HG03565 (cell line): ENCODE data around the gene SYT17.

Experiments
- ATAC-seq: cut with Tn5 transposase; IDR thresholded peaks from one replicate; pipeline ENCODE4 v1.9.1; 2021; ENCODE audit warnings: mild to moderate bottlenecking, moderate library complexity; ENCODE audit not compliant: unreplicated experiment

The SYT17 gene

DNA sequence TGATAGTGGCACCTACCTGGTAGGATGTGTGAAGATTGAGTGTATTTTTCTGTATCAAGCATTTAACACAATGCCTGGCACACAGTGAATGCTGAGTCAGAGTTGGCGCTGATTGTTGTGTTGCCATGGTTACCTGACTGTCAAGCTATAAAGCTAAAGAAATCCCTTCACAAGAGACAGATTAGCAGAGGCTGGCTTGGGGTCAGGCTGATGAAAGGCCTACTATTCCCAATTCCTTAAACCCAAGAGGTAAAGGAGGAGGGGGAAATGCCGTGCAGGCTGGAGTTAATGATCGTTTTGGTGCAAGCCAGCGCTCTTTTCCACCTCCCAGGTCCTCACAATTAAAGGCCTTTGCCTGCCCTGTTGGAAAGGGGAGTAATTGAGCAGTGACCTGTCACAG is 123.4 kb downstream of the SYT17 start:
- no peak for ATAC-seq

DNA sequence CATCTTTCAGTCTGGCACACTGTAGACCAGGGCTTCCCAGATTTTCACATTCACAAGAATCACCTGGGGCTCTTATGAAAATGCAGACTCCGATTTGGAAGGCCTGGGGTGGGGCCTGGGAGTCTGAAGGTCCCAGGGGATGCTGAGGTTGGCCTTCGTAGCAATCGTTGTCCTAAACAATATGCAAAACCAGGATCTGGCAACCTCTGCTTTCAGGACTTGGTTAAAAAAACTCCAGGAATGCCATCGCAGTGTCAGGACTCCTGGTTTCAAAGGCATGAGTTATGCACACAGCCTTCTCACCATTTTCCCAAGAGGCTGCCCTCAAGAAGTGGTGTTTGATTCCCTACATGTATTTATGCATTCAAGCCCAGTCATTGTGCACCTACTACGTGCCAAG is 124.1 kb downstream of the SYT17 start:
- ATAC-seq = no peak

DNA sequence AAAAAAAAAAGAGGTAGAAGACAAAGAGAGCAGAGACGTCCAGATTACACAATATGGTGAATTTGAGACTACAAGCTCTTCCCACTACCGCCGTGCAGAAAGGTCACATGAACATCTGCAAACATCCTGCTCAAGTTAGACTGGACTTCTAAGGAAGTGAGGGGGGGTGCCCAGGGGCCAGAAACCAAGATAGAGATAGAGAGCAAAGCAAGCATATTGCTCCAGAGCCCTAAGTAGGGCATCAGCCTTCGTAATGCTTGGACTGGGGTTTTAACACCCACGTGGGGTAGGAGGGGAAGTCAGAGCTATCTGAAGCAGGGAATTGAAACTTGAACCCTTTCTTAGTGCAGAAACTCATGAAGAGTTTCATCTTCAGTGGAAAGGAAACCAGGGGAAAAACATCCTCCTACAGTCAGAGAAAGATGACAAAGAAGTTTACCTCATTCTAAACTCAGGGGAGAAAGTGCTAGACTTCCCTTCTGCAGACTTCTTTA is 126.2 kb downstream of the SYT17 start:
- ATAC-seq = peak; percentile 84

DNA sequence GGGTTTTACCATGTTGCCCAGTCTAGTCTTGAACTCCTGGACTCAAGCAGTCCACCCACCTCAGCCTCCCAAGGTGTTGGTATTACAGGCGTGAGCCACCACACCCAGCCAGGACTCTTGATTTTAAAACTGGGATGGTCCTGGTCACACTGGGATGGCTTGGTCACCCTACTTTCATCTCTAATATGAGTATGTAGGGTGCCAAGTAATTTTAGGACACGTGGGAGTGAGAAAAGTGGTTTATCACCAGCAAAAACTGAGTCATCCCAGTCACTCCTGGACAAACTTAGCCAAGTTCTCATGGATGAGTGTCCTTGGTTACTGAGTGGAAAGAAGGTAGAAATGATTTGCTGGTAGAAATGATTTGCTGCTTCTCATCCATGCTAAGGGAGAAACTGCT is 127.4 kb downstream of the SYT17 start:
- no peak for ATAC-seq

DNA sequence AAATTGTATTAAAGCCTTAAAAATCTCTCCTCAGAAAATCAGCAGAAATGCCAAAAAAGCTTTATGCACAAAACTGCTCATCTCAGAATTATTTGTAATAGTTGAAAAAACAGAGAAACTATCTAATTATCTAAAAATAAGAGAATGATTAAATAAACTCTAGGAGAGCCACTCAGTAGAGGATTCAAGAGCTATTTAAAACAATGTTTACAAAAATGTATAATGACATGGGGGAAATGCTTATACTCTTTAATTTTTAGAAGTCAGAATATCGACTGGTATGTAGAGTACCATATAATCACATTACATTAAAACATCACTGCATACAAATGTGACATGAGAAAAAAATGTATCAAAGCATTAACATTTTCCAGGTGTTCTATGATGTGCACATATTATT is 129.4 kb downstream of the SYT17 start:
- ATAC-seq = no peak

DNA sequence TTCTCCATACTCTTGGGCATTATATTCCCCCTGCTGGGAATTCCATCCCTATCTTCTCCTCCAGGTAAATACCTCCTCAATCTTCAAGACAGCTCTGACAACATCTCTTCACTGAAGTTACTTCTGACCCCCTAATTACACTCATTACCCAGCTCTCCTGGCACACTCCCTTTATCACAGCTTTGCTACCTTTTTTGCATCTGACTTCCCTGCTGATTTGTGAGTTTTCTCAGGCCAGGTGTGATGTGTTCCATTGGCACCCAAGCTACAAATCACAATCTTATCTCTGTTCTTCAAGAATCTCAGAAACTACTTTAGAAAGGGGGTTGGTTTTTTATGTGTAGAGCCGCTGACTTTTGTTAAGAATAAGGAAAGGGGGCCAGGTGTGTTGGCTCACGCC is 131.5 kb downstream of the SYT17 start:
- ATAC-seq = no peak

DNA sequence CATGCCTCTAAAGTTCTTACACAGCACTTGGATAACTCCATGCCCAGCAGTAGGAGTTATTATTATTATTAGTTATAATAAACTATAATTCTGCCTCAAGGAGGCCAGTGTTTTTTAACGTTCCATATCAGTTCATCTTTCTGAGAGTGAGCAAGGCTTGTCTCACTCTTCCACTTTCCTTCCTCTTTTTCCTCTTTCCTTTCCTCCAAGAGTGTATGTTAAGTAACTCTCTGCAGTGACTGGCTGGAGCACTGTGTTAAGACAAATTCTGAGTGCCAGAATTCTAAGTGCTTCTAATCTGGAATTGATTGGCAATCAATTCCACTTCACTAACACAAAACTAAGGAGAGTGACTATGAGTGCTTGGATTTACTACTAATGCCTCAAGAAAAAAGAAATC is 133.9 kb downstream of the SYT17 start:
- ATAC-seq = no peak

DNA sequence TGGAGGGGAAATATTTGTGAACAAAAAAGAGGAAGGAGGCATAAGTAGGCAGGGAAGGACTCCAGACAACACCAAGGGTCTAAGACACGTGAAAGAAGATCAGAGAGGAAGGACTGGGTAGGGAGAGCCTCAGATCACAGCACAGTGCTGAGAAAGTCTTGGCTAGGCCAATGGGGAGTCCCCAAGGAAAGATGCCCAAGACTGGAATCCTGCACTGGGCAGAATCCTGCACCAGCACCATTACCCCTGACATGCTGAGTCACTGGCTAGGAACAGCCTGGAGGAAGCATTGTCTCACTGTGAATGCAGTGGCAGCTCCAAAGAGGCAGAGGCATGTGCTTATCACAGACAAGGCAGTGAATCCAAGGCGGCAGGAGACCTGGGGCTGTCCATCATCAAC is 136.7 kb downstream of the SYT17 start:
- ATAC-seq = no peak

DNA sequence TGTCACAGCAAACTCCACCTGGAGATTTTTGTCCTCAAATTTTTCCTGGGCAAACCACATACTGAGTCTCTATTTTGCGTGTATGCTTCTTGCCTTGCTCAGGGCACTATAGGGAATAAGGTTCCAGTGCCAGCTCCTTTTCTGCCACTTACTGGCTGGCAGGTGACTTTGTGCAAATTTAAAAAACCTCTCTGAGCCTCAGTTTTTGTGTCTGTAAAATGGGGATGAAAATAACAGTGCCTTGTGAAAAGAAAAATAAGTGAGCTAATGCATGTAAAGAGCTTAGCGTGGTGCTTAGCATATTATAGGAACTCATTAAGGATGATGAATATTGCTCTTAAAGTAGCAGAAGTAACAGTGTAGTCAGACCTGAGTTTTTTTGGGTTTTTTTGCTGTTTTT is 137.4 kb downstream of the SYT17 start:
- ATAC-seq = no peak

DNA sequence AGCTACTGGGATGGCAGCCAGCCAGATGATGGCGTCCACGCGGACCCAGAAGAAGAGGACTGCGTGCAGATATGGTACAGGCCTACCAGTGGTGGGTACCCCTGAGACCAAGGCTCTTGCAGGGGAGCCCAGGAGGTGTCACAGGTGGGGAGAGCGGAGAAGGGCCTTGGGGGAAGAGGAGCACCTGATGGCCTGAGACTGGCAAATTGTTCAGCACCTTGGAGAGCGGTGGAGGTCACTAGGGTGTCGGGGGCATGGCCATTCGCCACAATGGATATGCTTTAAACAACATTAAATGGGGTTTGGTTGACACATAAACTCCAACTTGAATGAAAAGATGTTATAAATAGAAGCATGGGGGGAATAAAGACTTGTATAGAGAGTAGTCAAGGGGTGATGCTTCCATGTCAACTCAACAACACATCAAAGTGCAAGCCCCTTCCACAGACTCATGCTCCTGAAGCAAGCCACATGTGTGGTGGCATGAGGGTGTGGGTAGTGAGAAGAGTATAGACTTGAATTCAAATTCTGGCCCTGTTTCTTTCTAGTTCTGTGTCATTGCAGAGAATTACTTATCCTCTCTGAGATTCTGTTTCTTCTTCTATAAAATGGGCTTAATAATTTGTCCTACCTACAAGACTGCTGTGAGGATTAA is 139.7 kb downstream of the SYT17 start:
- no peak for ATAC-seq

DNA sequence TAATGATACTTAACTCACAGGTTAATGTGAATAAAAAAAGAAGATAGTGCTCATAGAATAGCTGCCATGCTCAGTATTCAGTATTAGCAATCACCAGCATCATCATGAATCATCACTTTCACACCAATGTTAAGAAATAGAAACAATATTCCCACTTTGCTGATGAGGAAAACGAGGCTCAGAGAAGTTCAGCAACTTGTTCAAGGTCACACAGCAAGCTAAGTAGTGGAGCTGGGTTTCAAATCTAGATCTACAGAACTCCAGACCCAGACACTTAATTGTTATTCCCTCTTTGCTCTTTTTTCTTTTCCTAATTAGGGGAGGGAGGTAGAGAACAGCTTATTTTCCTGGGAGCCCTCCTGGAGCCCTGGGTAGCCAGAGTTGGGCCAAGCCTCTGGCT is 140.4 kb downstream of the SYT17 start:
- no peak for ATAC-seq

DNA sequence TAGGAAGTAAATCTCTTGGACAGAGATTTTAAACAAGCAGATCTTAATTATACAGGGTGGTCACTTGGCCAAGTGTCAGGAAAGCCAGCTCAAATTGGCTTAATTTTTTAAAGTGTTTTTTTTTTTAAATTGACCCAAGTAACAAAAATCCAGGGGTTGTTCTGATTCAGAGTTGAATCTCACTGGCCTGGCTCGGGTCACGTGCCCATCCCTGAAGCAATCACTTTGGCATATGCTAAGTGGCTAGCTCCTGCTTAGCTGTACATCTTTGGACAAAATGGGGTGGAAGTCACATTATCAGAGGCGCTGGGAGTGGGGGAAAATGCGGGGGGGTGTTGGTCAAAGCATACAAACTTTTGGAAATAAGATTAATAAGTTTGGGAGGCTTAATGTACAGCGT is 141.1 kb downstream of the SYT17 start:
- no peak for ATAC-seq

DNA sequence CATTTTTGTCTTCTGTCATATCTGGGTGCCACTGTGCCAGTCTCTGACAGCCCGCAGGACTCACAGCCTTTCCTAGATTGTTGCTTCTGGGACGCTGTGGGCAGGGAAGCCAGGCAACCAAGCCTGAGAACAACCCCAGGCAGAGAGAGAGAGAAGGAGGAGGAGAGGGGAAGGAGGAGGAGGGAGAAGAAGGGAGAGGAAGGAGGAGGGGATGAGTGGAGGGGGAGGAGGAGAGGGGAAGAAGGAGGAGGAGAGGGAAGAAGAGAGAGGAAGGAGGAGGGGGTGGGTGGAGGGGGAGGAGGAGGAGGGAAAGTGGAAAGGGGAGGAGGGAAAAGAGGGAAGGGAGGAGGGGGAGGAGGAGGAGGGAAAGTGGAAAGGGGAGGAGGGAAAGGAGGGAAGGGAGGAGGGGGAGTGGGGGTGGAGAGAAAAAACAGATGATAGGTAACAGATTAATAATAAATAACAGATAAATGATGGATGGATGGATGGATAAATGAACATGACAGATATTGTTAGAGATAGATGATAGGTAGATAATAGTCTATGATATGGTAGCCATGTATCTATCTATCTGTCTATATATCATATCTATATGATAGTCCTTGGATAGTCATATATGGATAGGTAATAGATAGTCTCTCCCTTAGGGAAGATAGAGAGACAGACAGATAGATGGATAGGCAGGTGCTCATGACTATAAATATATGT is 146.8 kb downstream of the SYT17 start:
- no peak for ATAC-seq

DNA sequence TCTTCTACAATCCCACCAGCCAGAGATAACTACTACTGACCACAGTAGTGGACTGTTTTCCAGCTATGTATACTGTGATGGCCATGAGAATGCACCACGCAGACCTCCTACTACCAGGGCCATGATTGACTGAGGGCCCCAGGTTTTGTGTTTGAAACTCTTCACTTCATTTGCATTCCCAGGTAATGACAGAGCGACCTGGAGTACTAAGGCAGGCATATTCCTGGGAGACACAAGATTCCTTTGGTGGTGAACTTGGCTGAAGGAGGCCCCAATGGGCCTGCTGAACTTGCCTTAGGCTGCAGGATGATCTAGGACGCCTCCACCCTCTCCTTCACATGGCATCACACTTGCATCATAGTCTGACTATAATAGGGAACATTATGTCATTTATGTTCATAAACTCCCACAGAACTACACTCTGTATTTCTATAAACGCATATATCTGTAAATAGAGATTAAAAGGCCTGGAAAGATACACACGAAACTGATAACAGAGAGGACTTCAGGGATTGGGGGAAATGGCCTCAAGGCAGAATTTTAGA is 147.9 kb downstream of the SYT17 start:
- no peak for ATAC-seq

DNA sequence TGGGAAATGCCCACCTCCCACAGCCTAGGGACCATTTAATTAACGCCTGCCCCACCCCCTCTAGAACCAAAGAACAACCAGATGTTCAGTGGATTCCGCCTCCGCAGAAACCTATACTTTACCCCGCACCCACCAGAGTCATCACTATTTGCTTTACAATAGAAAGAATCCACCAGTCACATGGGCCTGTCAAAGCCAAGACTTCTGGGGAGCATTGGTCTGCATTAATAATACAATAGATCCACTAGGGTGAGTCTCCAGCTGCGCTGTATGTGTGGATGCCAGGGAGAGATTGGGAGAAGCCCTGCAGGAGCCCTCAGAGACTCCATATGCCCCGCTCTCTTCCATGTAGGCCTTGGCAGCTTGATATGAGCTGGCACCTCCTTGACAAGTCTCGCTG is 148.8 kb downstream of the SYT17 start:
- ATAC-seq = no peak
